Epithelial cell of esophagus (primary cell): ENCODE results near the gene GET3.

Experiments used
- DNase-seq: peaks from one replicate; pipeline ENCODE4 v3.0.0; 2010; ENCODE audit warnings: low read depth
- H3K4me3 ChIP-seq: 2 replicates; pipeline ENCODE4 v1.5.1; 2011; ENCODE audit warnings: mild to moderate bottlenecking, low read length, control low read depth
- CTCF ChIP-seq: IDR thresholded peaks from 2 replicates; pipeline ENCODE4 v1.5.1; 2011; ENCODE audit warnings: low read depth, mild to moderate bottlenecking, low read length, control low read depth, inconsistent platforms; ENCODE audit not compliant: insufficient read depth; ENCODE audit errors: missing control alignments

The GET3 gene

GRCh38 chr19:12752056-12752781 is 14.9 kb downstream of the GET3 start:
- no peak overlapping the region for H3K4me3 ChIP-seq
- TF ChIP-seq CTCF = no peak
- DNase-seq = no peak

GRCh38 chr19:12754465-12755196 is 17.3 kb downstream of the GET3 start:
- H3K4me3 ChIP-seq = no peak overlapping the region
- no peak for DNase-seq
- TF ChIP-seq CTCF = no peak

GRCh38 chr19:12756150-12756883 is 19.0 kb downstream of the GET3 start:
- TF ChIP-seq CTCF = no peak
- no peak overlapping the region for H3K4me3 ChIP-seq
- no peak for DNase-seq

GRCh38 chr19:12757544-12758274 is 20.4 kb downstream of the GET3 start:
- peak overlapping the region; percentile 25 for H3K4me3 ChIP-seq
- peak; percentile 56 for TF ChIP-seq CTCF
- peak; percentile 65 for DNase-seq

- DNase-seq = no peak
- H3K4me3 ChIP-seq = no peak overlapping the region
- TF ChIP-seq CTCF = no peak
Measured at GRCh38 chr19:12759686-12760085, 22.4 kb downstream of the GET3 start.

- DNase-seq = no peak
- no peak for TF ChIP-seq CTCF
- no peak overlapping the region for H3K4me3 ChIP-seq
Measured at GRCh38 chr19:12763100-12763499, 25.8 kb downstream of the GET3 start.
